SK-N-MC (cell line): ENCODE results near the gene NAPEPLD.

Source experiments
- EZH2 ChIP-seq: fragments of 200-600 bp; sonication (generic); IDR thresholded peaks from one replicate; pipeline ENCODE4 v1.6.1; 2017; ENCODE audit warnings: antibody characterized with exemption
- FOXP2 ChIP-seq: optimal IDR thresholded peaks from 2 replicates; pipeline ENCODE3; 2011; ENCODE audit warnings: mild to moderate bottlenecking, moderate library complexity; ENCODE audit not compliant: insufficient read depth; ENCODE audit errors: extremely low read length, control extremely low read depth
- POLR2AphosphoS5 ChIP-seq: IDR thresholded peaks from 2 replicates; pipeline ENCODE4 v1.6.1; 2012; ENCODE audit warnings: mild to moderate bottlenecking, low read depth, low read length, borderline replicate concordance

- TF ChIP-seq POLR2AphosphoS5 = no peak
- no peak for TF ChIP-seq EZH2
- TF ChIP-seq FOXP2 = no peak
These were observed 34.3 kb downstream of the NAPEPLD start for GRCh38 chr7:103114576-103115008.
